ENCODE data around the gene SPOCD1. TPM values are rescaled to one million over a fixed set of nuclear protein-coding genes. Genes with fewer than 3 reads are reported as not detected.

The SPOCD1 gene
- total RNA-seq, 1 donor from 2014 or later, result 0.08 TPM

- DNase-seq (ENCODE audit: low spot score) (no peak), ATAC-seq (no peak)
Measured at GRCh38 chr1:31758823-31759222, 57.0 kb downstream of the SPOCD1 start.

GRCh38 chr1:31757989-31758388 is 57.8 kb downstream of the SPOCD1 start:
- ATAC-seq (no peak), DNase-seq (ENCODE audit: low spot score) (no peak)

GRCh38 chr1:31757204-31757679 is 58.6 kb downstream of the SPOCD1 start:
- no peak for ATAC-seq
- DNase-seq (ENCODE audit: low spot score), result no peak

- DNase-seq (ENCODE audit: low spot score), result no peak
- ATAC-seq, result no peak
Measured at GRCh38 chr1:31756578-31756977, 59.2 kb downstream of the SPOCD1 start.

GRCh38 chr1:31755850-31756492 is 59.9 kb downstream of the SPOCD1 start:
- no peak for ATAC-seq
- no peak for DNase-seq (ENCODE audit: low spot score)

- DNase-seq (ENCODE audit: low spot score), result peak; percentile 60
- ATAC-seq, result peak; percentile 52
Measured at GRCh38 chr1:31755197-31755611, 60.6 kb downstream of the SPOCD1 start.

- DNase-seq (ENCODE audit: low spot score) (no peak), ATAC-seq (no peak)
Measured at GRCh38 chr1:31754397-31754796, 61.4 kb downstream of the SPOCD1 start.

GRCh38 chr1:31753707-31754349 is 62.0 kb downstream of the SPOCD1 start:
- ATAC-seq (peak; percentile 88), DNase-seq (ENCODE audit: low spot score) (peak; percentile 78)

GRCh38 chr1:31752952-31753475 is 62.8 kb downstream of the SPOCD1 start:
- no peak for DNase-seq (ENCODE audit: low spot score)
- peak; percentile 7 for ATAC-seq

GRCh38 chr1:31752258-31752657 is 63.6 kb downstream of the SPOCD1 start:
- DNase-seq (ENCODE audit: low spot score) (no peak), ATAC-seq (no peak)

- no peak for ATAC-seq
- DNase-seq (ENCODE audit: low spot score), result no peak
Measured at GRCh38 chr1:31751822-31752241, 64.0 kb downstream of the SPOCD1 start.

- no peak for DNase-seq (ENCODE audit: low spot score)
- no peak for ATAC-seq
Measured at GRCh38 chr1:31750858-31751510, 64.8 kb downstream of the SPOCD1 start.

- ATAC-seq (no peak), DNase-seq (ENCODE audit: low spot score) (no peak)
Measured at GRCh38 chr1:31749785-31750735, 65.8 kb downstream of the SPOCD1 start.

GRCh38 chr1:31748365-31748764 is 67.5 kb downstream of the SPOCD1 start:
- no peak for ATAC-seq
- no peak for DNase-seq (ENCODE audit: low spot score)

GRCh38 chr1:31747304-31747703 is 68.5 kb downstream of the SPOCD1 start:
- DNase-seq (ENCODE audit: low spot score) (no peak), ATAC-seq (no peak)

GRCh38 chr1:31746687-31747086 is 69.1 kb downstream of the SPOCD1 start:
- ATAC-seq (no peak), DNase-seq (ENCODE audit: low spot score) (no peak)

GRCh38 chr1:31745946-31746670 is 69.7 kb downstream of the SPOCD1 start:
- DNase-seq (ENCODE audit: low spot score) (no peak), ATAC-seq (no peak)

GRCh38 chr1:31745096-31745945 is 70.5 kb downstream of the SPOCD1 start:
- peak; percentile 79 for ATAC-seq
- DNase-seq (ENCODE audit: low spot score), result peak; percentile 64

All from left lobe of liver (tissue), 2 donors.